Measurements from ENCODE around the gene THTPA.
A peak's percentile ranks its signal among the peaks of the same experiment; 100 is the strongest.

- TF ChIP-seq, protein P1, sequence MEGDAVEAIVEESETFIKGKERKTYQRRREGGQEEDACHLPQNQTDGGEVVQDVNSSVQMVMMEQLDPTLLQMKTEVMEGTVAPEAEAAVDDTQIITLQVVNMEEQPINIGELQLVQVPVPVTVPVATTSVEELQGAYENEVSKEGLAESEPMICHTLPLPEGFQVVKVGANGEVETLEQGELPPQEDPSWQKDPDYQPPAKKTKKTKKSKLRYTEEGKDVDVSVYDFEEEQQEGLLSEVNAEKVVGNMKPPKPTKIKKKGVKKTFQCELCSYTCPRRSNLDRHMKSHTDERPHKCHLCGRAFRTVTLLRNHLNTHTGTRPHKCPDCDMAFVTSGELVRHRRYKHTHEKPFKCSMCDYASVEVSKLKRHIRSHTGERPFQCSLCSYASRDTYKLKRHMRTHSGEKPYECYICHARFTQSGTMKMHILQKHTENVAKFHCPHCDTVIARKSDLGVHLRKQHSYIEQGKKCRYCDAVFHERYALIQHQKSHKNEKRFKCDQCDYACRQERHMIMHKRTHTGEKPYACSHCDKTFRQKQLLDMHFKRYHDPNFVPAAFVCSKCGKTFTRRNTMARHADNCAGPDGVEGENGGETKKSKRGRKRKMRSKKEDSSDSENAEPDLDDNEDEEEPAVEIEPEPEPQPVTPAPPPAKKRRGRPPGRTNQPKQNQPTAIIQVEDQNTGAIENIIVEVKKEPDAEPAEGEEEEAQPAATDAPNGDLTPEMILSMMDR (IDR thresholded peaks at IDR 0.05) = peak; percentile 78
- no peak for TF ChIP-seq EZH2 (IDR thresholded peaks at IDR 0.05; ENCODE audit: borderline replicate concordance, insufficient read depth, low read depth, low read length, poor library complexity, severe bottlenecking)
These were observed 16.6 kb upstream of the THTPA start for GRCh38 chr14:23539248-23540140.
